Tibial nerve (tissue), 4 donors: Measurements from ENCODE around the gene CA12. TPM values are rescaled to one million over a fixed set of nuclear protein-coding genes. Genes with fewer than 3 reads are reported as not detected.
"Not testable (repeated sequence)": the region's sequence is repeated elsewhere in the genome, so short reads cannot be mapped to it uniquely, and the experiment has no call there.

Experiments
- DNase-seq, 2 donors: peaks; one replicate each; pipeline ENCODE4 v3.0.0-alpha.2; 2019; ENCODE audit warnings: low spot score in 2 of 2
- H3K27ac ChIP-seq, 4 donors: fragments of 200-600 bp; sonication (generic) in 3 of 4; one replicate each; pipeline ENCODE4 v1.5.1; 2017 to 2019; ENCODE audit warnings: mild to moderate bottlenecking in 1 of 4
- H3K27me3 ChIP-seq, 2 donors: fragments of 200-600 bp; sonication (generic) in 1 of 2; one replicate each; pipeline versions ENCODE4 v1.5.1 to v1.6.0; 2017 to 2019
- H3K36me3 ChIP-seq, 3 donors: fragments of 200-600 bp; sonication (generic); one replicate each; pipeline ENCODE4 v1.5.1; 2018 to 2019
- H3K4me1 ChIP-seq, 4 donors: fragments of 200-600 bp; sonication (generic) in 3 of 4; one replicate each; pipeline ENCODE4 v1.5.1; 2017 to 2019
- H3K4me3 ChIP-seq, 4 donors: fragments of 200-600 bp; sonication (generic) in 3 of 4; one replicate each; pipeline ENCODE4 v1.5.1; 2017 to 2019; ENCODE audit warnings: mild to moderate bottlenecking in 1 of 4, moderate library complexity in 1 of 4
- H3K9me3 ChIP-seq, 4 donors: fragments of 200-600 bp; sonication (generic) in 3 of 4; one replicate each; pipeline ENCODE4 v1.5.1; 2017 to 2019
- CTCF ChIP-seq, 5 experiments: fragments of 200-600 bp in 3 of 5; fragments of 450-650 bp in 2 of 5; sonication (generic) in 3 of 5; IDR thresholded peaks; one replicate each; pipeline ENCODE4 v1.5.1; 2016 to 2019; ENCODE audit warnings: antibody characterized with exemption in 5 of 5, mild to moderate bottlenecking in 3 of 5, moderate library complexity in 2 of 5
- EP300 ChIP-seq, 2 donors: sonication (generic); formaldehyde crosslinking; IDR thresholded peaks; one replicate each; pipeline ENCODE4 v1.6.1; 2017; ENCODE audit warnings: antibody characterized with exemption in 2 of 2, mild to moderate bottlenecking in 1 of 2
- POLR2A ChIP-seq, 2 donors: fragments of 450-650 bp; IDR thresholded peaks; one replicate each; pipeline ENCODE4 v1.6.1; 2017; ENCODE audit warnings: antibody characterized with exemption in 2 of 2, mild to moderate bottlenecking in 2 of 2, moderate library complexity in 2 of 2
- WGBS, 2 donors: methylation state at CpG; one replicate each; pipeline ENCODE4 v1.1.5; 2018; 5-methylcytosine and 5-hydroxymethylcytosine counted together
- total RNA-seq, 4 donors: library from RNA; depleted of rRNA; stranded (reverse); fragments of >200 nt; gene quantifications; one replicate each; pipeline ENCODE4 v1.1.0, GENCODE V29; 2016

Gene CA12
- total RNA-seq, 4 donors from 2014 or later = 0.22 to 2.5 (median 1.1) TPM

GRCh38 chr15:63348392-63348791, 33.3 kb downstream of the CA12 start:
- DNase-seq = peak in 1 of 2 donors; percentile 31

GRCh38 chr15:63347074-63347857, 34.4 kb downstream of the CA12 start:
- DNase-seq = no peak
- no peak overlapping the region for H3K4me3 ChIP-seq
- no peak for TF ChIP-seq EP300 (IDR thresholded peaks at IDR 0.05)
- no peak for TF ChIP-seq CTCF (IDR thresholded peaks at IDR 0.05)
- TF ChIP-seq POLR2A (IDR thresholded peaks at IDR 0.05) = no peak
- no peaks in the 10 kb centered on the region for H3K9me3 ChIP-seq
- WGBS, 2 donors = 63 to 64% methylated on average over 6 of the region's 6 CpGs
- H3K27me3 ChIP-seq = no peaks in the 10 kb centered on the region
- peaks cover 0 to 46% (median 6%) of the 10 kb centered on the region in 4 donors for H3K4me1 ChIP-seq
- peak overlapping the region in 1 of 4 donors; percentile 17 for H3K27ac ChIP-seq
- no peaks in the 10 kb centered on the region for H3K36me3 ChIP-seq

More at GRCh38 chr15:63348392-63348791, 33.3 kb downstream of the CA12 start:
- H3K9me3 ChIP-seq = no peaks in the 10 kb centered on the region
- H3K27ac ChIP-seq = peak overlapping the region in 2 of 4 donors; percentile 14 to 68
- no peaks in the 10 kb centered on the region for H3K36me3 ChIP-seq
- no peak overlapping the region for H3K4me3 ChIP-seq
- 31 to 36% methylated on average over 7 of the region's 7 CpGs for WGBS, 2 donors
- no peaks in the 10 kb centered on the region for H3K27me3 ChIP-seq
- TF ChIP-seq EP300 (IDR thresholded peaks at IDR 0.05) (peak in 1 of 2 donors; percentile 14), POLR2A (IDR thresholded peaks at IDR 0.05) (no peak), CTCF (IDR thresholded peaks at IDR 0.05) (no peak)
- H3K4me1 ChIP-seq = peaks cover 0 to 46% (median 6%) of the 10 kb centered on the region in 4 donors

- Histone ChIP-seq H3K27ac (no peak overlapping the region), H3K4me3 (no peak overlapping the region), H3K36me3 (no peaks in the 10 kb centered on the region), H3K4me1 (peaks cover 0 to 42% (median 5%) of the 10 kb centered on the region in 4 donors), H3K27me3 (no peaks in the 10 kb centered on the region), H3K9me3 (no peaks in the 10 kb centered on the region)
- DNase-seq = no peak
- WGBS, 2 donors = 89 to 92% methylated on average over 6 to 14 of the region's 14 CpGs
- no peak for TF ChIP-seq CTCF (IDR thresholded peaks at IDR 0.05)
- TF ChIP-seq EP300 (IDR thresholded peaks at IDR 0.05) = no peak
- no peak for TF ChIP-seq POLR2A (IDR thresholded peaks at IDR 0.05)
These were observed 36.3 kb downstream of the CA12 start for GRCh38 chr15:63345391-63345752.

- 92 to 93% methylated on average over 5 of the region's 5 CpGs for WGBS, 2 donors
- H3K4me3 ChIP-seq = no peak overlapping the region
- TF ChIP-seq CTCF (IDR thresholded peaks at IDR 0.05) (no peak), EP300 (IDR thresholded peaks at IDR 0.05) (no peak), POLR2A (IDR thresholded peaks at IDR 0.05) (no peak)
These were observed 36.8 kb downstream of the CA12 start for GRCh38 chr15:63344731-63345390.

GRCh38 chr15:63342996-63343562, 38.6 kb downstream of the CA12 start:
- H3K36me3 ChIP-seq, H3K27me3 ChIP-seq, H3K9me3 ChIP-seq, H3K27ac ChIP-seq, DNase-seq, H3K4me3 ChIP-seq: not testable (repeated sequence)
- WGBS, 2 donors = 84 to 86% methylated on average over 11 of the region's 11 CpGs
- H3K4me1 ChIP-seq = peaks cover 0 to 19% (median under 1%) of the 10 kb centered on the region in 4 donors

More at GRCh38 chr15:63344731-63345390, 36.8 kb downstream of the CA12 start:
- H3K36me3 ChIP-seq = no peaks in the 10 kb centered on the region
- no peak for DNase-seq
- H3K4me1 ChIP-seq = peaks cover 0 to 37% (median 4%) of the 10 kb centered on the region in 4 donors
- no peak overlapping the region for H3K27ac ChIP-seq
- H3K9me3 ChIP-seq = no peaks in the 10 kb centered on the region
- no peaks in the 10 kb centered on the region for H3K27me3 ChIP-seq
